Common myeloid progenitor, CD34-positive (primary cell): ENCODE data around the gene SUSD3.

Experiments used
- CTCF ChIA-PET: fragments of 350-600 bp; sonication (Branson Sonifier 250); formaldehyde crosslinking; loops from one replicate; lab custom pipeline; 2021; ENCODE audit warnings: antibody characterized with exemption; lab: Charles Lee
- POLR2A ChIA-PET: fragments of 350-600 bp; sonication (Branson Sonifier 250); formaldehyde crosslinking; loops from one replicate; lab custom pipeline; 2021; ENCODE audit warnings: antibody characterized with exemption; lab: Charles Lee
- DNase-seq, 3 donors: peaks; one replicate each; pipeline versions ENCODE4 v3.0.0 to v3.0.0-alpha.2; 2013
- H3K27ac ChIP-seq, 2 experiments: 1 replicate in 1 of 2; 2 replicates in 1 of 2; pipeline ENCODE4 v1.7.0; 2013; ENCODE audit warnings: inconsistent platforms in 2 of 2, low read length in 2 of 2, mild to moderate bottlenecking in 2 of 2, low read depth in 1 of 2, moderate library complexity in 1 of 2; ENCODE audit not compliant: severe bottlenecking in 2 of 2, insufficient read depth in 1 of 2, poor library complexity in 1 of 2
- H3K27me3 ChIP-seq, 5 experiments: replicated peaks in 2 of 5; 1 replicate in 3 of 5; 2 replicates in 2 of 5; pipeline versions ENCODE4 v1.6.1 to v1.7.0; 2013; ENCODE audit warnings: low read length in 4 of 5, mild to moderate bottlenecking in 2 of 5, moderate library complexity in 2 of 5, inconsistent platforms in 1 of 5; ENCODE audit not compliant: insufficient read depth in 5 of 5, control insufficient read depth in 4 of 5
- H3K36me3 ChIP-seq, 4 experiments: 1 replicate in 2 of 4; 2 replicates in 2 of 4; pipeline versions ENCODE4 v1.6.1 to v1.7.0; 2013; ENCODE audit warnings: low read length in 3 of 4, control low read depth in 1 of 4, mild to moderate bottlenecking in 1 of 4; ENCODE audit not compliant: control insufficient read depth in 4 of 4, insufficient read depth in 4 of 4
- H3K4me1 ChIP-seq, 4 experiments: 1 replicate in 3 of 4; 2 replicates in 1 of 4; pipeline versions ENCODE4 v1.6.1 to v1.7.1; 2013; ENCODE audit warnings: low read length in 3 of 4, mild to moderate bottlenecking in 3 of 4, control low read depth in 1 of 4, inconsistent platforms in 1 of 4, moderate library complexity in 1 of 4; ENCODE audit not compliant: control insufficient read depth in 4 of 4, insufficient read depth in 4 of 4; ENCODE audit errors: control extremely low read depth in 1 of 4
- H3K4me3 ChIP-seq, 7 experiments: 1 replicate in 4 of 7; 2 replicates in 3 of 7; pipeline versions ENCODE4 v1.5.1 to v1.7.0; 2013; ENCODE audit warnings: mild to moderate bottlenecking in 7 of 7, low read length in 6 of 7, moderate library complexity in 6 of 7, inconsistent platforms in 2 of 7, low read depth in 2 of 7, control low read depth in 1 of 7; ENCODE audit not compliant: insufficient read depth in 4 of 7, control insufficient read depth in 1 of 7; ENCODE audit errors: extremely low read depth in 1 of 7
- H3K9me3 ChIP-seq, 5 experiments: 1 replicate in 4 of 5; 2 replicates in 1 of 5; pipeline versions ENCODE4 v1.6.1 to v1.7.1; 2013; ENCODE audit warnings: low read length in 4 of 5, mild to moderate bottlenecking in 2 of 5, inconsistent platforms in 1 of 5, low read depth in 1 of 5, moderate library complexity in 1 of 5; ENCODE audit not compliant: control insufficient read depth in 4 of 5, insufficient read depth in 2 of 5; ENCODE audit errors: control extremely low read depth in 1 of 5
- WGBS: methylation state at CpG from one replicate; pipeline ENCODE4 v1.1.5; 2013; ENCODE audit not compliant: insufficient coverage; 5-methylcytosine and 5-hydroxymethylcytosine counted together

Gene SUSD3

GRCh38 chr9:93107825-93108161 is 49.3 kb downstream of the SUSD3 start:
- peaks cover 0 to 12% (median 3%) of the 10 kb centered on the region in 5 experiments for H3K9me3 ChIP-seq
- H3K27me3 ChIP-seq = no peaks in the 10 kb centered on the region
- H3K4me3 ChIP-seq = no peak overlapping the region
- 80% methylated on average over 2 of the region's 6 CpGs for WGBS
- no peak for DNase-seq
- CTCF ChIA-PET = interaction anchor here (0.7 to 7.2 kb wide), 16 partner anchors 12 to 197 kb away, joined by 3 to 76 read pairs (median 6); partner anchors contain the start of gene NINJ1
- peaks cover 7 to 63% (median 47%) of the 10 kb centered on the region in 4 experiments for H3K36me3 ChIP-seq
- H3K27ac ChIP-seq = peak overlapping the region in 1 of 2 experiments; percentile 8
- H3K4me1 ChIP-seq = peaks cover 3 to 48% (median 33%) of the 10 kb centered on the region in 4 experiments
- POLR2A ChIA-PET = interaction anchor here (0.5 to 1.3 kb wide), 3 partner anchors 10 to 44 kb away, joined by 3 to 6 read pairs (median 3); no protein-coding TSS in a partner anchor

GRCh38 chr9:93108291-93109041 is 50.0 kb downstream of the SUSD3 start:
- WGBS = 79% methylated on average over 12 of the region's 15 CpGs
- H3K4me3 ChIP-seq = no peak overlapping the region
- CTCF ChIA-PET = interaction anchor here (0.7 to 7.2 kb wide), 23 partner anchors 9 to 196 kb away, joined by 3 to 76 read pairs (median 5); partner anchors contain the start of gene NINJ1
- H3K27ac ChIP-seq = no peak overlapping the region
- POLR2A ChIA-PET = interaction anchor here (0.5 to 1.2 kb wide), 4 partner anchors 11 to 746 kb away, joined by 3 to 7 read pairs (median 4); no protein-coding TSS in a partner anchor
- peaks cover 7 to 68% (median 48%) of the 10 kb centered on the region in 4 experiments for H3K36me3 ChIP-seq
- DNase-seq = no peak
- peaks cover 3 to 51% (median 40%) of the 10 kb centered on the region in 4 experiments for H3K4me1 ChIP-seq
- peaks cover 0 to 9% (median 3%) of the 10 kb centered on the region in 5 experiments for H3K9me3 ChIP-seq
- no peaks in the 10 kb centered on the region for H3K27me3 ChIP-seq

GRCh38 chr9:93110311-93110855 is 51.9 kb downstream of the SUSD3 start:
- WGBS = 97% methylated on average over 14 of the region's 14 CpGs
- Histone ChIP-seq H3K27me3 (no peaks in the 10 kb centered on the region), H3K36me3 (peaks cover 0 to 72% (median 46%) of the 10 kb centered on the region in 4 experiments), H3K4me1 (peaks cover 3 to 68% (median 58%) of the 10 kb centered on the region in 4 experiments), H3K27ac (no peak overlapping the region), H3K4me3 (no peak overlapping the region), H3K9me3 (no peaks in the 10 kb centered on the region)
- no peak for DNase-seq
- CTCF ChIA-PET = interaction anchor here (1.4 to 7.2 kb wide), 3 partner anchors 9 to 193 kb away, joined by 3 to 76 read pairs (median 8); no protein-coding TSS in a partner anchor
- POLR2A ChIA-PET = no interaction called here

- ChIA-PET POLR2A (no interaction called here), CTCF (interaction anchor here (1.2 to 7.2 kb wide), 4 partner anchors 8 to 192 kb away, joined by 3 to 76 read pairs (median 4); no protein-coding TSS in a partner anchor)
- H3K36me3 ChIP-seq = peaks cover 0 to 72% (median 46%) of the 10 kb centered on the region in 4 experiments
- H3K9me3 ChIP-seq = no peaks in the 10 kb centered on the region
- no peak for DNase-seq
- H3K27me3 ChIP-seq = no peaks in the 10 kb centered on the region
- H3K4me1 ChIP-seq = peaks cover 3 to 67% (median 58%) of the 10 kb centered on the region in 4 experiments
- no peak overlapping the region for H3K4me3 ChIP-seq
- 93% methylated on average over 11 of the region's 11 CpGs for WGBS
- H3K27ac ChIP-seq = peak overlapping the region in 1 of 2 experiments; percentile 34
Measured at GRCh38 chr9:93111001-93111370, 52.5 kb downstream of the SUSD3 start.

- CTCF ChIA-PET = interaction anchor here (1.2 to 1.4 kb wide), 3 partner anchors 12 to 192 kb away, joined by 3 to 4 read pairs (median 4); no protein-coding TSS in a partner anchor
- peaks cover 0 to 72% (median 46%) of the 10 kb centered on the region in 4 experiments for H3K36me3 ChIP-seq
- no peaks in the 10 kb centered on the region for H3K27me3 ChIP-seq
- WGBS = 84% methylated on average over 17 of the region's 18 CpGs
- DNase-seq = no peak
- no peaks in the 10 kb centered on the region for H3K9me3 ChIP-seq
- H3K4me1 ChIP-seq = peaks cover 3 to 73% (median 64%) of the 10 kb centered on the region in 4 experiments
- POLR2A ChIA-PET = no interaction called here
- no peak overlapping the region for H3K4me3 ChIP-seq
- peak overlapping the region; percentile 12 to 34 for H3K27ac ChIP-seq
Measured at GRCh38 chr9:93111371-93112115, 53.0 kb downstream of the SUSD3 start.

GRCh38 chr9:93112116-93112863 is 53.8 kb downstream of the SUSD3 start:
- 86% methylated on average over 12 of the region's 15 CpGs for WGBS
- Histone ChIP-seq H3K4me1 (peaks cover 3 to 73% (median 61%) of the 10 kb centered on the region in 4 experiments), H3K36me3 (peaks cover 0 to 69% (median 46%) of the 10 kb centered on the region in 4 experiments), H3K4me3 (no peak overlapping the region), H3K27ac (peak overlapping the region in 1 of 2 experiments; percentile 34), H3K27me3 (no peaks in the 10 kb centered on the region), H3K9me3 (no peaks in the 10 kb centered on the region)
- ChIA-PET POLR2A (interaction anchor here (0.8 kb wide), 1 partner anchor 17 kb away, joined by 3 read pairs; no protein-coding TSS in a partner anchor), CTCF (interaction anchor here (0.5 to 1.3 kb wide), 3 partner anchors 13 to 100 kb away, joined by 3 to 4 read pairs (median 4); no protein-coding TSS in a partner anchor)
- no peak for DNase-seq
